HEK293 (cell line): Measurements from ENCODE around the gene GRIP1.

Source experiments
- CTCF ChIA-PET: fragments of 350-600 bp; formaldehyde crosslinking; extraction: SDS; loops from one replicate; lab custom pipeline; 2021; ENCODE audit warnings: antibody characterized with exemption; lab: Yijun Ruan, JAX
- POLR2A ChIA-PET: fragments of 300-600 bp; formaldehyde crosslinking; extraction: SDS; loops from one replicate; lab custom pipeline; 2020; ENCODE audit warnings: antibody characterized with exemption, inconsistent platforms; lab: Yijun Ruan, JAX
- H3K27ac ChIP-seq: fragments of 200-500 bp; sonication (Bioruptor generic); 2 replicates; pipeline ENCODE4 v1.5.1; 2014; ENCODE audit warnings: low read depth, low read length, control low read depth, inconsistent platforms; ENCODE audit errors: extremely low read depth
- H3K36me3 ChIP-seq, 2 experiments: fragments of 200-500 bp in 1 of 2; sonication (Bioruptor generic) in 1 of 2; 1 replicate in 1 of 2; 2 replicates in 1 of 2; pipeline ENCODE4 v1.5.1; 2014 to 2017; ENCODE audit warnings: inconsistent platforms in 2 of 2, low read length in 2 of 2; ENCODE audit not compliant: control insufficient read depth in 2 of 2, insufficient read depth in 1 of 2
- H3K4me1 ChIP-seq: fragments of 200-500 bp; sonication (Bioruptor generic); 2 replicates; pipeline ENCODE4 v1.5.1; 2014; ENCODE audit warnings: mild to moderate bottlenecking, low read length, inconsistent platforms; ENCODE audit not compliant: control insufficient read depth, insufficient read depth
- H3K4me3 ChIP-seq: 2 replicates; pipeline ENCODE4 v1.5.1; 2011; ENCODE audit warnings: low read depth, mild to moderate bottlenecking, control low read depth, low read length, moderate library complexity
- H3K9me3 ChIP-seq: fragments of 200-500 bp; sonication (Bioruptor generic); 2 replicates; pipeline ENCODE4 v1.5.1; 2014; ENCODE audit warnings: low read depth, low read length, inconsistent platforms; ENCODE audit not compliant: control insufficient read depth, insufficient read depth
- MZF1 ChIP-seq: fragments of 450-650 bp; formaldehyde crosslinking; IDR thresholded peaks from 2 replicates; pipeline ENCODE4 v1.5.1; 2017; ENCODE audit warnings: missing biosample characterization, missing genetic modification characterization, borderline replicate concordance
- TSHZ1 ChIP-seq: fragments of 450-650 bp; formaldehyde crosslinking; IDR thresholded peaks from 2 replicates; pipeline ENCODE4 v1.5.1; 2016; ENCODE audit warnings: missing biosample characterization, missing genetic modification characterization, borderline replicate concordance
- YY2 ChIP-seq: fragments of 450-650 bp; formaldehyde crosslinking; IDR thresholded peaks from 2 replicates; pipeline ENCODE4 v1.5.1; 2016; ENCODE audit warnings: missing biosample characterization, missing genetic modification characterization
- ZBTB21 ChIP-seq: fragments of 450-650 bp; formaldehyde crosslinking; IDR thresholded peaks from 2 replicates; pipeline ENCODE4 v1.5.1; 2017; ENCODE audit warnings: missing biosample characterization, missing genetic modification characterization
- ZNF114 ChIP-seq: fragments of 450-650 bp; formaldehyde crosslinking; IDR thresholded peaks from 2 replicates; pipeline ENCODE4 v1.5.0; 2017; ENCODE audit warnings: missing biosample characterization, missing genetic modification characterization
- ZNF138 ChIP-seq: fragments of 450-650 bp; formaldehyde crosslinking; IDR thresholded peaks from 2 replicates; pipeline ENCODE4 v1.5.1; 2016; ENCODE audit warnings: missing biosample characterization, missing genetic modification characterization, borderline replicate concordance
- ZNF155 ChIP-seq: fragments of 450-650 bp; formaldehyde crosslinking; IDR thresholded peaks from 2 replicates; pipeline ENCODE4 v1.5.1; 2016; ENCODE audit warnings: missing biosample characterization, missing genetic modification characterization
- ZNF184 ChIP-seq: fragments of 450-650 bp; IDR thresholded peaks from 2 replicates; pipeline ENCODE4 v1.5.1; 2018; ENCODE audit warnings: missing biosample characterization, mild to moderate bottlenecking, missing genetic modification characterization
- ZNF37A ChIP-seq: fragments of 450-650 bp; IDR thresholded peaks from 2 replicates; pipeline ENCODE4 v1.5.1; 2018; ENCODE audit warnings: missing biosample characterization, missing genetic modification characterization
- ZNF48 ChIP-seq: fragments of 450-650 bp; formaldehyde crosslinking; IDR thresholded peaks from 2 replicates; pipeline ENCODE4 v1.5.1; 2016; ENCODE audit warnings: missing biosample characterization, missing genetic modification characterization
- ZNF513 ChIP-seq: fragments of 450-650 bp; IDR thresholded peaks from 2 replicates; pipeline ENCODE4 v1.5.1; 2018; ENCODE audit warnings: missing biosample characterization, missing genetic modification characterization
- ZNF555 ChIP-seq: fragments of 450-650 bp; formaldehyde crosslinking; conservative IDR thresholded peaks from 2 replicates; pipeline ENCODE4 v1.5.1; 2017; ENCODE audit warnings: missing biosample characterization, mild to moderate bottlenecking, missing genetic modification characterization, inconsistent platforms
- ZNF596 ChIP-seq: fragments of 450-650 bp; IDR thresholded peaks from 2 replicates; pipeline ENCODE4 v1.5.0; 2018; ENCODE audit warnings: missing biosample characterization, mild to moderate bottlenecking, missing genetic modification characterization, moderate library complexity
- ZNF670 ChIP-seq: fragments of 450-650 bp; formaldehyde crosslinking; IDR thresholded peaks from 2 replicates; pipeline ENCODE4 v1.5.1; 2016; ENCODE audit warnings: missing biosample characterization, missing genetic modification characterization, low read depth
- ZNF704 ChIP-seq: fragments of 450-650 bp; formaldehyde crosslinking; IDR thresholded peaks from 2 replicates; pipeline ENCODE4 v1.5.1; 2016; ENCODE audit warnings: missing biosample characterization, missing genetic modification characterization
- ZNF785 ChIP-seq: fragments of 450-650 bp; formaldehyde crosslinking; IDR thresholded peaks from 2 replicates; pipeline ENCODE4 v1.5.1; 2016; ENCODE audit warnings: missing biosample characterization, missing genetic modification characterization
- ZSCAN23 ChIP-seq: fragments of 450-650 bp; formaldehyde crosslinking; IDR thresholded peaks from 2 replicates; pipeline ENCODE4 v1.5.1; 2016; ENCODE audit warnings: missing biosample characterization, missing genetic modification characterization
- TF ChIP-seq, protein P1 (sequence below): fragments of 450-650 bp; formaldehyde crosslinking; IDR thresholded peaks from 2 replicates; pipeline ENCODE4 v1.5.1; 2017; ENCODE audit warnings: missing biosample characterization, mild to moderate bottlenecking, missing genetic modification characterization, moderate library complexity
- TF ChIP-seq, protein P2 (sequence below): fragments of 450-650 bp; formaldehyde crosslinking; IDR thresholded peaks from 2 replicates; pipeline ENCODE4 v1.5.1; 2016; ENCODE audit warnings: missing biosample characterization, missing genetic modification characterization

Gene GRIP1

DNA sequence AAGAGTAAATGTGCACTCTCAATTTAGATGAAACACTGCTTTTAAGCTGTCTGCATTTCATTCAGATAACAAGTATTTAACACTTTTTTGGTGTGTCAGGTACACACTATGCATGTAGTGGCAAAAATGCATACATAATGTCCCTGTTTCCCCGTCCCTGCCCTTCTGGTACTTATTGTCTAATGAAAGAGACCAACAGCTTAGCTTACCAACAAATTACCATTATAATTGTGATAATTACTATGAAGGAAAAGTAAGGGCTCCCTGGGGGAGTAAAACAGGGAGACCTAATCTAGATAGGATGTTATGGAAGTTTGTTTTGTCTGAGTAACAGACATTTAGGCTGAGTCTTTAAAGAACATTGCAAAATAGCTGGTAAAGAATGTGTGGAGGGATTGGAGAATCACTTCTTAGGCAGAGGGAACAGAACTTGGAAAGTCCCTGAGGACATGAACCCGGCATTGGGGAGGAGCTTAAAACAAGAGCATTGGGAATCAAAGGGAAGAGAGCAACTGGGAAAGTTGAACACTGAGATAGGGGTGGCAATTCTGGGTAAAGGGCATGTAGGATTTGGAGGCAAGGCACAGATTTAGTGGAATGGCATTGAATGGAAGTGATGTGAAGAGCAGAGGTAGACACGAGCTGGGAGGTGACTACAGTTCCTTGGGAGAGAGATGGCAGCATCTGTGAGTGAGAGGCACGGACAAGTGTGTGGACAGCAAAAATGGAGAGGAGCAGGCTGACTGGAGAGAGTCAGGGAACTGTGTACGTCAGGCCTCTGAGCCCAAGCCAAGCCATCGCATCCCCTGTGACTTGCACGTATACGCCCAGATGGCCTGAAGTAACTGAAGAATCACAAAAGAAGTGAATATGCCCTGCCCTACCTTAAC, 181.6 kb downstream of the GRIP1 start:
- no peaks in the 10 kb centered on the region; a peak in 1 of 3 replicates for H3K36me3 ChIP-seq
- H3K4me3 ChIP-seq: no peak overlapping the region
- ChIA-PET POLR2A (no interaction called here), CTCF (no interaction called here)
- no peaks in the 10 kb centered on the region for H3K9me3 ChIP-seq
- no peak overlapping the region for H3K27ac ChIP-seq
- no peak for TF ChIP-seq ZNF184 (tag by site-specific recombination)
- no peak for TF ChIP-seq ZNF596 (tag by site-specific recombination)
- TF ChIP-seq ZNF37A: no peak
- no peak for TF ChIP-seq ZNF555
- no peak for TF ChIP-seq ZNF704 (tag by site-specific recombination)
- TF ChIP-seq ZNF155 (tag by site-specific recombination): no peak
- no peak for TF ChIP-seq ZNF670
- no peak for TF ChIP-seq ZNF138 (tag by site-specific recombination)
- TF ChIP-seq TSHZ1: no peak
- TF ChIP-seq MZF1 (tag by site-specific recombination): no peak
- TF ChIP-seq ZSCAN23 (tag by site-specific recombination): no peak
- TF ChIP-seq, protein P1, sequence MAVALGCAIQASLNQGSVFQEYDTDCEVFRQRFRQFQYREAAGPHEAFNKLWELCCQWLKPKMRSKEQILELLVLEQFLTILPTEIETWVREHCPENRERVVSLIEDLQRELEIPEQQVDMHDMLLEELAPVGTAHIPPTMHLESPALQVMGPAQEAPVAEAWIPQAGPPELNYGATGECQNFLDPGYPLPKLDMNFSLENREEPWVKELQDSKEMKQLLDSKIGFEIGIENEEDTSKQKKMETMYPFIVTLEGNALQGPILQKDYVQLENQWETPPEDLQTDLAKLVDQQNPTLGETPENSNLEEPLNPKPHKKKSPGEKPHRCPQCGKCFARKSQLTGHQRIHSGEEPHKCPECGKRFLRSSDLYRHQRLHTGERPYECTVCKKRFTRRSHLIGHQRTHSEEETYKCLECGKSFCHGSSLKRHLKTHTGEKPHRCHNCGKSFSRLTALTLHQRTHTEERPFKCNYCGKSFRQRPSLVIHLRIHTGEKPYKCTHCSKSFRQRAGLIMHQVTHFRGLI (tag by site-specific recombination): no peak
- no peak for TF ChIP-seq ZNF114
- no peak for TF ChIP-seq ZNF513
- TF ChIP-seq, protein P2, sequence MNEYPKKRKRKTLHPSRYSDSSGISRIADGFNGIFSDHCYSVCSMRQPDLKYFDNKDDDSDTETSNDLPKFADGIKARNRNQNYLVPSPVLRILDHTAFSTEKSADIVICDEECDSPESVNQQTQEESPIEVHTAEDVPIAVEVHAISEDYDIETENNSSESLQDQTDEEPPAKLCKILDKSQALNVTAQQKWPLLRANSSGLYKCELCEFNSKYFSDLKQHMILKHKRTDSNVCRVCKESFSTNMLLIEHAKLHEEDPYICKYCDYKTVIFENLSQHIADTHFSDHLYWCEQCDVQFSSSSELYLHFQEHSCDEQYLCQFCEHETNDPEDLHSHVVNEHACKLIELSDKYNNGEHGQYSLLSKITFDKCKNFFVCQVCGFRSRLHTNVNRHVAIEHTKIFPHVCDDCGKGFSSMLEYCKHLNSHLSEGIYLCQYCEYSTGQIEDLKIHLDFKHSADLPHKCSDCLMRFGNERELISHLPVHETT (tag by site-specific recombination): no peak
- TF ChIP-seq ZNF48 (tag by site-specific recombination): no peak
- TF ChIP-seq ZBTB21 (tag by site-specific recombination): no peak
- TF ChIP-seq ZNF785 (tag by site-specific recombination): no peak
- no peak for TF ChIP-seq YY2 (tag by site-specific recombination)
- H3K4me1 ChIP-seq: peaks cover 7% of the 10 kb centered on the region; the same call in 1 of the 2 replicates
